Heart left ventricle (tissue), 13 donors: ENCODE measurements around the gene CRYBB1.

Source experiments
- POLR2A ChIP-seq, 2 donors: fragments of 450-650 bp; IDR thresholded peaks; one replicate each; pipeline ENCODE4 v1.6.1; 2017; ENCODE audit warnings: antibody characterized with exemption in 2 of 2, mild to moderate bottlenecking in 2 of 2, moderate library complexity in 2 of 2
- TF ChIP-seq, protein P1 (sequence below), 12 donors: fragments of 200-600 bp; sonication (generic) in 4 of 12; IDR thresholded peaks; one replicate each; pipeline versions ENCODE4 v1.5.0 to v1.8.0; 2018 to 2022; ENCODE audit warnings: antibody characterized with exemption in 12 of 12, mild to moderate bottlenecking in 5 of 12
- donor health status: ischemic (EF 13 %, LVEDD 7.1; RV severe dilation, severe dysfunction).
- donor health status: DM: no; HTN: yes; CAD: no.
- donor health status: DM: no; HTN: no; CAD: no.
- donor health status: ischemic (EF 25% LVEDD 6.9; RV normal size, moderate dysfunction).
- donor health status: ischemic (EF 25% LVEDD 5.7; RV mildly dilated, moderate dysfunction).
- donor health status: ischemic (EF 35%, LVEDD 5.7; RV mildly dilated, moderate dysfunction).
- donor health status: nonischemic (EF 11% LVEDD 7.7; RV severe dilation, severe dysfunction).
- donor health status: DM: yes; HTN: yes; CAD: no.
- donor health status: PGD.
- donor health status: ischemic (EF 29% LVEDD 5.4; RV normal size, mild dysfunction).
- donor health status: nonischemic (EF 23%, LVEDD 6.1; RV moderate dilation, normal function).

DNA sequence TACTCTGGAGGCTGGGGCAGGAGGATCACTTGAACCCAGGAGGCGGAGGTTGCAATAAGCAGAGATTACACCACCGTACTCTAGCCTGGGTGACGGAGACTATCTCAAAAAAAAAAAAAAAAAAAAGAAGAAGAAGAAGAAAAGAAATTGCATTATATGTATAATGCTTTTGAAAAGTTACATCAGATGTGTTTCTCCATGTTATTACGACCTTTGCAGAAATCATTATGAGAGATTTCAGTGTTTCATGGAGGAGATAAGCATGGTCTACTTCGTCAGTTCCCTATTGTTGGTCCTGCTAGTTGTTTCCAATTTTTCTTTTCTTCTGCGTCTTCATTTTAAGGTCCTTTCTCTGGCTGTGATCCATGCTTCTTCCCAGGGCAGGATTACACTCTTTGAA is 42.5 kb upstream of the CRYBB1 start:
- TF ChIP-seq, protein P1, sequence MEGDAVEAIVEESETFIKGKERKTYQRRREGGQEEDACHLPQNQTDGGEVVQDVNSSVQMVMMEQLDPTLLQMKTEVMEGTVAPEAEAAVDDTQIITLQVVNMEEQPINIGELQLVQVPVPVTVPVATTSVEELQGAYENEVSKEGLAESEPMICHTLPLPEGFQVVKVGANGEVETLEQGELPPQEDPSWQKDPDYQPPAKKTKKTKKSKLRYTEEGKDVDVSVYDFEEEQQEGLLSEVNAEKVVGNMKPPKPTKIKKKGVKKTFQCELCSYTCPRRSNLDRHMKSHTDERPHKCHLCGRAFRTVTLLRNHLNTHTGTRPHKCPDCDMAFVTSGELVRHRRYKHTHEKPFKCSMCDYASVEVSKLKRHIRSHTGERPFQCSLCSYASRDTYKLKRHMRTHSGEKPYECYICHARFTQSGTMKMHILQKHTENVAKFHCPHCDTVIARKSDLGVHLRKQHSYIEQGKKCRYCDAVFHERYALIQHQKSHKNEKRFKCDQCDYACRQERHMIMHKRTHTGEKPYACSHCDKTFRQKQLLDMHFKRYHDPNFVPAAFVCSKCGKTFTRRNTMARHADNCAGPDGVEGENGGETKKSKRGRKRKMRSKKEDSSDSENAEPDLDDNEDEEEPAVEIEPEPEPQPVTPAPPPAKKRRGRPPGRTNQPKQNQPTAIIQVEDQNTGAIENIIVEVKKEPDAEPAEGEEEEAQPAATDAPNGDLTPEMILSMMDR (IDR thresholded peaks at IDR 0.05), result no peak
- TF ChIP-seq POLR2A (IDR thresholded peaks at IDR 0.05), result no peak
